ENCODE results near the gene TLR8. TPM values are rescaled to one million over a fixed set of nuclear protein-coding genes. Genes with fewer than 3 reads are reported as not detected.

Gene TLR8
- total and polyA plus RNA-seq, 2 of the 13 experiments (the other 11 are each of a cell fraction or from before 2014, with no cell fraction given): not detected

DNA sequence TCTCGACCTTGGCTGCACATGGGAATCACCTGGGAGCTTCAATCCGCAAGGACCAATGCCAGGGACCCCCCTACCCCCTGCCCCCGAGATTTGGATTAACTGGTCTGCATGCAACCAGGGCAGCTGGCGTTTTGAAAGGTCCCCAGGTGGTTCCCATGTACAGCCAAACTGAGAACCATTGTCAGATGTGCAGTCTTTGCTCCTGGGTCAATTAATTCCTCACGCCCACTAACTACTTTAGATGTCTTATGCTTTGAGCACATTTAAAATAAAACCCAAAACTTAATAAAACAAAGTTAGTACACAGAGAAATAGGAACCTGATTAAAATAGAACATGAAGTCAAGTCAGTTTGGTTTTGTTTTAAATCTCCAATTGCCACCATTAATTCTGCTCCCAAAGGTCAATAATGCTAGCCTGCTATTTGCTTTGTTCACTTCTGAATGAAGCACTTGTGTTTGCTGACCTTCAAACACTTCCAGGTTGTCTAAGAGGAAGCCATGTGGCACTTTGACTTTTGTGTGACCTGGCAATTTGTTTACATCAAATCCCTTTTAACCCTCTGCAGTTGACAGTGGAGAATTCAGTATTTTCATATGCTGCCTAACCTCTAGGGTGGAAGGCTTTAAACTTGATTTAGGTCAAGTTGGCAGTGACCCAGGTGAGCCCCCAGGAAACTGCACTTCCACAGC lies 41.3 kb downstream of the TLR8 start (continued):
- TF ChIP-seq, protein P1, sequence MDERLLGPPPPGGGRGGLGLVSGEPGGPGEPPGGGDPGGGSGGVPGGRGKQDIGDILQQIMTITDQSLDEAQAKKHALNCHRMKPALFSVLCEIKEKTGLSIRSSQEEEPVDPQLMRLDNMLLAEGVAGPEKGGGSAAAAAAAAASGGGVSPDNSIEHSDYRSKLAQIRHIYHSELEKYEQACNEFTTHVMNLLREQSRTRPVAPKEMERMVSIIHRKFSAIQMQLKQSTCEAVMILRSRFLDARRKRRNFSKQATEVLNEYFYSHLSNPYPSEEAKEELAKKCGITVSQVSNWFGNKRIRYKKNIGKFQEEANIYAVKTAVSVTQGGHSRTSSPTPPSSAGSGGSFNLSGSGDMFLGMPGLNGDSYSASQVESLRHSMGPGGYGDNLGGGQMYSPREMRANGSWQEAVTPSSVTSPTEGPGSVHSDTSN (CRISPR knock-in tag; IDR thresholded peaks at IDR 0.05): no peak
- TF ChIP-seq, protein P2, sequence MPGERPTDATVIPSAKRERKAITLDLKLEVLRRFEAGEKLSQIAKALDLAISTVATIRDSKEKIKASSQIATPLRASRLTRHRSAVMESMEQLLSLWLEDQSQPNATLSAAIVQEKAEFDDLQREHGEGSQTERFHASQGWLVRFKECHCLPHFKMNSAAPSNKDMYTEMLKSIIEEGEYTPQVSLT (CRISPR knock-in tag; IDR thresholded peaks at IDR 0.05; ENCODE audit: borderline replicate concordance, low read depth): no peak
- TF ChIP-seq MED1 (CRISPR knock-in tag; IDR thresholded peaks at IDR 0.05) (peak; percentile 70), GABPA (IDR thresholded peaks at IDR 0.05; ENCODE audit: low read depth, low read length) (no peak), GABPA (CRISPR knock-in tag; IDR thresholded peaks at IDR 0.05; ENCODE audit: low read depth) (peak; percentile 82), NR2C2 (CRISPR knock-in tag; IDR thresholded peaks at IDR 0.05; ENCODE audit: borderline replicate concordance) (peak; percentile 93), BCL6 (CRISPR knock-in tag; IDR thresholded peaks at IDR 0.05) (peak; percentile 72), RORA (CRISPR knock-in tag; IDR thresholded peaks at IDR 0.05) (no peak), ZFYVE20 (CRISPR knock-in tag; IDR thresholded peaks at IDR 0.05; ENCODE audit: borderline replicate concordance, low read depth) (no peak), NFIC (IDR thresholded peaks at IDR 0.05; ENCODE audit: low read length) (peak; percentile 60; the same call in 1 of the 2 replicates), FIP1L1 (IDR thresholded peaks at IDR 0.05; ENCODE audit: borderline replicate concordance, insufficient read depth, low read depth, low read length) (no peak), KDM4B (CRISPR knock-in tag; IDR thresholded peaks at IDR 0.05) (no peak), SAP130 (CRISPR knock-in tag; IDR thresholded peaks at IDR 0.05; ENCODE audit: low read depth) (peak; percentile 45)
- TF ChIP-seq, protein P3, sequence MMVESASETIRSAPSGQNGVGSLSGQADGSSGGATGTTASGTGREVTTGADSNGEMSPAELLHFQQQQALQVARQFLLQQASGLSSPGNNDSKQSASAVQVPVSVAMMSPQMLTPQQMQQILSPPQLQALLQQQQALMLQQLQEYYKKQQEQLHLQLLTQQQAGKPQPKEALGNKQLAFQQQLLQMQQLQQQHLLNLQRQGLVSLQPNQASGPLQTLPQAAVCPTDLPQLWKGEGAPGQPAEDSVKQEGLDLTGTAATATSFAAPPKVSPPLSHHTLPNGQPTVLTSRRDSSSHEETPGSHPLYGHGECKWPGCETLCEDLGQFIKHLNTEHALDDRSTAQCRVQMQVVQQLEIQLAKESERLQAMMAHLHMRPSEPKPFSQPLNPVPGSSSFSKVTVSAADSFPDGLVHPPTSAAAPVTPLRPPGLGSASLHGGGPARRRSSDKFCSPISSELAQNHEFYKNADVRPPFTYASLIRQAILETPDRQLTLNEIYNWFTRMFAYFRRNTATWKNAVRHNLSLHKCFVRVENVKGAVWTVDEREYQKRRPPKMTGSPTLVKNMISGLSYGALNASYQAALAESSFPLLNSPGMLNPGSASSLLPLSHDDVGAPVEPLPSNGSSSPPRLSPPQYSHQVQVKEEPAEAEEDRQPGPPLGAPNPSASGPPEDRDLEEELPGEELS (CRISPR knock-in tag; IDR thresholded peaks at IDR 0.05): peak; percentile 74
- TF ChIP-seq, protein P4, sequence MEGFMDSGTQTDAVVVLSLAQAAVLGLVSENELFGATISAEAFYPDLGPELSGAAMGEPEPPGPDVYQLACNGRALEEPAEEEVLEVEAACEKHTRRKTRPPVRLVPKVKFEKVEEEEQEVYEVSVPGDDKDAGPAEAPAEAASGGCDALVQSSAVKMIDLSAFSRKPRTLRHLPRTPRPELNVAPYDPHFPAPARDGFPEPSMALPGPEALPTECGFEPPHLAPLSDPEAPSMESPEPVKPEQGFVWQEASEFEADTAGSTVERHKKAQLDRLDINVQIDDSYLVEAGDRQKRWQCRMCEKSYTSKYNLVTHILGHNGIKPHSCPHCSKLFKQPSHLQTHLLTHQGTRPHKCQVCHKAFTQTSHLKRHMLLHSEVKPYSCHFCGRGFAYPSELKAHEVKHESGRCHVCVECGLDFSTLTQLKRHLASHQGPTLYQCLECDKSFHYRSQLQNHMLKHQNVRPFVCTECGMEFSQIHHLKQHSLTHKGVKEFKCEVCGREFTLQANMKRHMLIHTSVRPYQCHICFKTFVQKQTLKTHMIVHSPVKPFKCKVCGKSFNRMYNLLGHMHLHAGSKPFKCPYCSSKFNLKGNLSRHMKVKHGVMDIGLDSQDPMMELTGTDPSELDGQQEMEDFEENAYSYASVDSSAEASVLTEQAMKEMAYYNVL (CRISPR knock-in tag; IDR thresholded peaks at IDR 0.05; ENCODE audit: borderline replicate concordance): peak; percentile 25; the same call in 1 of the 2 replicates
- TF ChIP-seq, protein P5, sequence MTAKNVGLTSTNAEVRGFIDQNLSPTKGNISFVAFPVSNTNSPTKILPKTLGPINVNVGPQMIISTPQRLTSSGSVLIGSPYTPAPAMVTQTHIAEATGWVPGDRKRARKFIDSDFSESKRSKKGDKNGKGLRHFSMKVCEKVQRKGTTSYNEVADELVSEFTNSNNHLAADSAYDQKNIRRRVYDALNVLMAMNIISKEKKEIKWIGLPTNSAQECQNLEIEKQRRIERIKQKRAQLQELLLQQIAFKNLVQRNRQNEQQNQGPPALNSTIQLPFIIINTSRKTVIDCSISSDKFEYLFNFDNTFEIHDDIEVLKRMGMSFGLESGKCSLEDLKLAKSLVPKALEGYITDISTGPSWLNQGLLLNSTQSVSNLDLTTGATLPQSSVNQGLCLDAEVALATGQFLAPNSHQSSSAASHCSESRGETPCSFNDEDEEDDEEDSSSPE (CRISPR knock-in tag; IDR thresholded peaks at IDR 0.05): no peak
- TF ChIP-seq, protein P6, sequence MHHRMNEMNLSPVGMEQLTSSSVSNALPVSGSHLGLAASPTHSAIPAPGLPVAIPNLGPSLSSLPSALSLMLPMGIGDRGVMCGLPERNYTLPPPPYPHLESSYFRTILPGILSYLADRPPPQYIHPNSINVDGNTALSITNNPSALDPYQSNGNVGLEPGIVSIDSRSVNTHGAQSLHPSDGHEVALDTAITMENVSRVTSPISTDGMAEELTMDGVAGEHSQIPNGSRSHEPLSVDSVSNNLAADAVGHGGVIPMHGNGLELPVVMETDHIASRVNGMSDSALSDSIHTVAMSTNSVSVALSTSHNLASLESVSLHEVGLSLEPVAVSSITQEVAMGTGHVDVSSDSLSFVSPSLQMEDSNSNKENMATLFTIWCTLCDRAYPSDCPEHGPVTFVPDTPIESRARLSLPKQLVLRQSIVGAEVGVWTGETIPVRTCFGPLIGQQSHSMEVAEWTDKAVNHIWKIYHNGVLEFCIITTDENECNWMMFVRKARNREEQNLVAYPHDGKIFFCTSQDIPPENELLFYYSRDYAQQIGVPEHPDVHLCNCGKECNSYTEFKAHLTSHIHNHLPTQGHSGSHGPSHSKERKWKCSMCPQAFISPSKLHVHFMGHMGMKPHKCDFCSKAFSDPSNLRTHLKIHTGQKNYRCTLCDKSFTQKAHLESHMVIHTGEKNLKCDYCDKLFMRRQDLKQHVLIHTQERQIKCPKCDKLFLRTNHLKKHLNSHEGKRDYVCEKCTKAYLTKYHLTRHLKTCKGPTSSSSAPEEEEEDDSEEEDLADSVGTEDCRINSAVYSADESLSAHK (CRISPR knock-in tag; IDR thresholded peaks at IDR 0.05; ENCODE audit: borderline replicate concordance): no peak

All from HepG2 (cell line).